Smooth muscle cell (in vitro differentiated cells): ENCODE measurements around the gene LIN7A. TPM values are rescaled to one million over a fixed set of nuclear protein-coding genes. Genes with fewer than 3 reads are reported as not detected.

Source experiments
- DNase-seq: peaks from one replicate; lab custom pipeline; 2025; ENCODE audit not compliant: unreplicated experiment; lab: John Stamatoyannopoulos, UW
- H2AFZ ChIP-seq: fragments of 200-600 bp; sonication (generic); 2 replicates; pipeline ENCODE4 v1.6.0; 2016; ENCODE audit warnings: antibody characterized with exemption, low read depth, mild to moderate bottlenecking
- H3F3A ChIP-seq: fragments of 200-600 bp; sonication (generic); 2 replicates; pipeline ENCODE4 v1.6.0; 2017; ENCODE audit warnings: antibody characterized with exemption, low read depth
- H3K27ac ChIP-seq: fragments of 200-600 bp; sonication (generic); 2 replicates; pipeline ENCODE4 v1.5.1; 2016; ENCODE audit warnings: low read depth, mild to moderate bottlenecking
- H3K27me3 ChIP-seq: fragments of 200-600 bp; sonication (generic); 2 replicates; pipeline ENCODE4 v1.6.1; 2016; ENCODE audit warnings: low read depth, mild to moderate bottlenecking
- H3K36me3 ChIP-seq: fragments of 200-600 bp; sonication (generic); 2 replicates; pipeline ENCODE4 v1.5.1; 2016; ENCODE audit warnings: low read depth
- H3K4me1 ChIP-seq: fragments of 200-600 bp; sonication (generic); 2 replicates; pipeline ENCODE4 v1.5.1; 2016; ENCODE audit warnings: low read depth
- H3K4me2 ChIP-seq: fragments of 200-600 bp; sonication (generic); 2 replicates; pipeline ENCODE4 v1.6.0; 2016; ENCODE audit warnings: mild to moderate bottlenecking
- H3K4me3 ChIP-seq: fragments of 200-600 bp; sonication (generic); 2 replicates; pipeline ENCODE4 v1.5.1; 2016; ENCODE audit warnings: mild to moderate bottlenecking
- H3K79me2 ChIP-seq: fragments of 200-600 bp; sonication (generic); 2 replicates; pipeline ENCODE4 v1.6.0; 2016; ENCODE audit warnings: low read depth, mild to moderate bottlenecking
- H3K9ac ChIP-seq: fragments of 200-600 bp; sonication (generic); 2 replicates; pipeline ENCODE4 v1.6.0; 2016; ENCODE audit warnings: low read depth
- H3K9me3 ChIP-seq: fragments of 200-600 bp; sonication (generic); replicated peaks from 2 replicates; pipeline ENCODE4 v1.5.1; 2016; ENCODE audit warnings: low read depth
- H4K20me1 ChIP-seq: fragments of 200-600 bp; sonication (generic); 2 replicates; pipeline ENCODE4 v1.6.0; 2016; ENCODE audit warnings: low read depth
- WGBS: methylation state at CpG from one replicate; pipeline ENCODE4 v1.1.7; 2016; ENCODE audit warnings: low lambda C conversion rate; 5-methylcytosine and 5-hydroxymethylcytosine counted together
- polyA plus RNA-seq: library from polyadenylated mRNA; unstranded; fragments of >200 nt; fragmentation: Nextera tagmentation; extraction: Ambion mirVana; gene quantifications from 2 replicates; pipeline ENCODE4 v1.2.1, GENCODE V29; 2016
- total RNA-seq: library from RNA; depleted of rRNA; stranded (reverse); fragments of >200 nt; gene quantifications from 2 replicates; pipeline ENCODE4 v1.2.3, GENCODE V29; 2014
- TF ChIP-seq, protein P1 (sequence below): fragments of 200-600 bp; sonication (generic); IDR thresholded peaks from 2 replicates; pipeline ENCODE4 v1.5.1; 2017; ENCODE audit warnings: borderline replicate concordance, mild to moderate bottlenecking, antibody characterized with exemption; ENCODE audit not compliant: insufficient read depth, poor library complexity, severe bottlenecking

Gene LIN7A
- total and polyA plus RNA-seq, 2 experiments from 2014 or later, result 2.0 to 3.2 TPM

DNA sequence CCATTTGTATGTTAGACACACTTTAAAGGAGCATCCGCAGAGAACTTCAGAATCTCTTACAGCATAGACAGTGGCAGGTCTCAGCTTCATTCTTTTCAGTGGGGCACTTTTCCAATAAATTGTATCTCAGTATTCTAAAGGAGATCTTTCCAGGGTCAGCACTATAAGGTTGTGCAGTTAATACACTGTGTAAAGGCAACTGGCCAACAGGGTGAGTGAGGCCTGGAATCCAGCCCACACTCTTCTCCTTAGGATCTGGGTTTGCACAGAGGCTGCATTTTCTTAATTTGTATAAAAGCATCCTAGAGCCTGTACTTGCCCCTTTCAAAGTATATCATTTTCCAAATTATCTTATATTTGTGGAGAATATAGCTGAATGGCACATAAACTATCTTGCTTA is 126.9 kb downstream of the LIN7A start:
- H3K27ac ChIP-seq, result no peak overlapping the region
- H2AFZ ChIP-seq, result no peak overlapping the region
- no peaks in the 10 kb centered on the region for H3K27me3 ChIP-seq
- H3K4me1 ChIP-seq, result no peaks in the 10 kb centered on the region
- H3K9me3 ChIP-seq, result no peaks in the 10 kb centered on the region
- 100% methylated on average over 1 of the region's 1 CpG for WGBS
- no peak overlapping the region for H3K4me3 ChIP-seq
- TF ChIP-seq, protein P1, sequence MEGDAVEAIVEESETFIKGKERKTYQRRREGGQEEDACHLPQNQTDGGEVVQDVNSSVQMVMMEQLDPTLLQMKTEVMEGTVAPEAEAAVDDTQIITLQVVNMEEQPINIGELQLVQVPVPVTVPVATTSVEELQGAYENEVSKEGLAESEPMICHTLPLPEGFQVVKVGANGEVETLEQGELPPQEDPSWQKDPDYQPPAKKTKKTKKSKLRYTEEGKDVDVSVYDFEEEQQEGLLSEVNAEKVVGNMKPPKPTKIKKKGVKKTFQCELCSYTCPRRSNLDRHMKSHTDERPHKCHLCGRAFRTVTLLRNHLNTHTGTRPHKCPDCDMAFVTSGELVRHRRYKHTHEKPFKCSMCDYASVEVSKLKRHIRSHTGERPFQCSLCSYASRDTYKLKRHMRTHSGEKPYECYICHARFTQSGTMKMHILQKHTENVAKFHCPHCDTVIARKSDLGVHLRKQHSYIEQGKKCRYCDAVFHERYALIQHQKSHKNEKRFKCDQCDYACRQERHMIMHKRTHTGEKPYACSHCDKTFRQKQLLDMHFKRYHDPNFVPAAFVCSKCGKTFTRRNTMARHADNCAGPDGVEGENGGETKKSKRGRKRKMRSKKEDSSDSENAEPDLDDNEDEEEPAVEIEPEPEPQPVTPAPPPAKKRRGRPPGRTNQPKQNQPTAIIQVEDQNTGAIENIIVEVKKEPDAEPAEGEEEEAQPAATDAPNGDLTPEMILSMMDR, result no peak
- no peaks in the 10 kb centered on the region for H3K36me3 ChIP-seq
- H3K79me2 ChIP-seq, result no peaks in the 10 kb centered on the region
- H3K9ac ChIP-seq, result no peak overlapping the region
- H4K20me1 ChIP-seq, result no peaks in the 10 kb centered on the region
- H3F3A ChIP-seq, result no peaks in the 10 kb centered on the region
- H3K4me2 ChIP-seq, result no peak overlapping the region
- no peak for DNase-seq

DNA sequence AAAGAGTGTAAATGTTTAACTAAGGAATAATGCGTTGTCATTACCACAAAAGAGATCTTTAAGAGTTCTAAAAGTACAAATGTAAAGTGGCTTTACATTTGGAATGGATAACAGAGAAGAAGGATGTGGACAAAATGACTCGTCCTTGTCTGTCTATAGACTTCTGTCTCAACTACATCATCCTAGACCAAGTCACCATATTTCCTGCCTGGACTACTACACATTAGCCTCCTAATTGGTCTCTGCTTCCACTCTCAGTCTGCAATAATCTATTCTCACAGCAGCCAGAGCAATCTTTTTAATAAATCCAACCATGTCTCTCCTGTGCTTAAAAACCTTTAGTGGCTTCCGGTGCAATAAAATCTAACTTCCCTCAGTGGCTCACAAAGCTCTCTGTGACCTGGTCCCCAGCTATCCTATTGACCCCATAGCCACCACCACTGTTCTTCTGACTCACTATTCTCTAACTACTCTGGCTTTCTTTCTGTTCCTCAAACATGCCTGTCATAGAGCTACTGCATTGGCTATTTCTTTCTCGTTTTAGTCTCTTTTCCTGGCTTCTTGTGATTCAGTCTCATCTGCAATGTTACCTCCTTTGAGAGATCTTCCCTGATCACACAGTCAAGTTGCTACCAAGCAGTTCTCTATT is 130.0 kb downstream of the LIN7A start:
- Histone ChIP-seq H2AFZ (no peak overlapping the region), H4K20me1 (no peaks in the 10 kb centered on the region), H3K79me2 (no peaks in the 10 kb centered on the region), H3F3A (no peaks in the 10 kb centered on the region), H3K36me3 (no peaks in the 10 kb centered on the region), H3K4me1 (no peaks in the 10 kb centered on the region), H3K9ac (no peak overlapping the region), H3K4me2 (no peak overlapping the region), H3K4me3 (no peak overlapping the region), H3K27me3 (no peaks in the 10 kb centered on the region), H3K9me3 (no peaks in the 10 kb centered on the region), H3K27ac (no peak overlapping the region)
- TF ChIP-seq, protein P1, result no peak
- DNase-seq, result no peak
- 90% methylated on average over 4 of the region's 4 CpGs for WGBS

DNA sequence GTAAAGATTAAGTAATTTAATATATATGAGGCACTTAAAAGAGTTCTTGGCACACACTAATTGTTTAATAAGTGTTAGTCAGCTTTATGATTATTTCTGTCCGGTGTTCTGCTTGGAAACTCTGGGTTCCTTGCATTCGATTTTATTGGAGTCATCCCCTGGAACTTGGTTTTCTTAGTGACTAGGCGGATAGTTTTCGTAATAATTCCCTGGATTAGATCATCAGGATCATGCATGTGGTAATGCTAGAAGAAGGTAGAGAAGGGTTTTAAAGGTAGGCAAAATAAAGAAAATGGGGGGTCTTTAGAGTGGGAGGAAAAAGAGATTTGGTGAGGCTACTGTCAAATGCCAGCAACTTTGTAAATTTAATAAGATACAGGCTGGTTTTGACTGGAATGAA is 132.6 kb downstream of the LIN7A start:
- H3K9ac ChIP-seq, result no peak overlapping the region
- H4K20me1 ChIP-seq, result no peaks in the 10 kb centered on the region
- no peaks in the 10 kb centered on the region for H3K4me1 ChIP-seq
- no peaks in the 10 kb centered on the region for H3K27me3 ChIP-seq
- H3K36me3 ChIP-seq, result no peaks in the 10 kb centered on the region
- no peak overlapping the region for H3K4me3 ChIP-seq
- no peaks in the 10 kb centered on the region for H3F3A ChIP-seq
- TF ChIP-seq, protein P1, result no peak
- H3K79me2 ChIP-seq, result no peaks in the 10 kb centered on the region
- H3K4me2 ChIP-seq, result no peak overlapping the region
- no peaks in the 10 kb centered on the region for H3K9me3 ChIP-seq
- no peak overlapping the region for H2AFZ ChIP-seq
- 82% methylated on average over 4 of the region's 4 CpGs for WGBS
- DNase-seq, result no peak
- H3K27ac ChIP-seq, result no peak overlapping the region

DNA sequence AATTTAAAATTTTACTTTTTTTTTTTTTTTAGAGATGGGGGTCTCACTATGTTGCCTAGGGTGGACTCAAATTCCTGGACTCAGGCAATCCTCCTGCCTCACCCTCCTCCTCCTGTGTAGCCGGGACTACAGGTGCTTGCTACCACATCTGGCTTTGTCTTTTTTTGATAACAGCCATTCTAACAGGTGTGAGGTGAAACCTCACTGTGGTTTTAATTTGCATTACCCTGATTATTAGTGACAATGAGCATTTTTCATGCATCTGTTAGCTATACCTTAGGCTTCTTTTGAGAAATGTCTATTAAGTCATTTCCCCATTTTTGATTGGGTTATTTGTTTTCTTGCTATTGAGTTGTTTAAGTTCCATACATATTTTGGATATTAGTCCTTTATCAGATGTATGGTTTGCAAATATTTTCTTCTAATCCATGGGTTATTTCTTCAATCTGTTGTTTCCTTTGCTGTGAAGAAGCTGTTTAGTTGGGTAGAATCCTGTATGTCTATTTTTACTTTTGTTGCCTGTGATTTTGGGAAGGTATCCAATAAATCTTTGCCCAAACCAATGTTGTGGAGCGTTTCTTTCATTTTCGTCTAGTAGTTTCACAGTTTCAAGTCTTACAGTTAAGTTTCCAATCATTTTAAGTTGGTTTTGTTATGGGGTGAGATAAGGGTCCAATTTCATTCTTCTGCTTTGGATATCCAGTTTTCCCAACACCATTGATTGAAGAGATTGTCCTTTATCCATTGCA is 134.9 kb downstream of the LIN7A start:
- H3K9ac ChIP-seq, result no peak overlapping the region
- TF ChIP-seq, protein P1, result no peak
- no peak overlapping the region for H3K4me2 ChIP-seq
- no peak overlapping the region for H3K4me3 ChIP-seq
- H3K27me3 ChIP-seq, result no peaks in the 10 kb centered on the region
- H3F3A ChIP-seq, result no peaks in the 10 kb centered on the region
- H3K9me3 ChIP-seq, result no peaks in the 10 kb centered on the region
- WGBS, result 95% methylated on average over 3 of the region's 3 CpGs
- no peak for DNase-seq
- H3K27ac ChIP-seq, result no peak overlapping the region
- H2AFZ ChIP-seq, result no peak overlapping the region
- no peaks in the 10 kb centered on the region for H3K36me3 ChIP-seq
- no peaks in the 10 kb centered on the region for H4K20me1 ChIP-seq
- H3K4me1 ChIP-seq, result no peaks in the 10 kb centered on the region
- H3K79me2 ChIP-seq, result no peaks in the 10 kb centered on the region
